ENCODE results near the gene ZBTB20. TPM values are rescaled to one million over a fixed set of nuclear protein-coding genes. Genes with fewer than 3 reads are reported as not detected.
A peak's percentile ranks its signal among the peaks of the same experiment; 100 is the strongest.

The ZBTB20 gene
- total RNA-seq, 4 donors from 2014 or later = 69.9 to 112 (median 80.8) TPM

- H3K27me3 ChIP-seq = no peaks in the 10 kb centered on the region
- TF ChIP-seq, protein P1, sequence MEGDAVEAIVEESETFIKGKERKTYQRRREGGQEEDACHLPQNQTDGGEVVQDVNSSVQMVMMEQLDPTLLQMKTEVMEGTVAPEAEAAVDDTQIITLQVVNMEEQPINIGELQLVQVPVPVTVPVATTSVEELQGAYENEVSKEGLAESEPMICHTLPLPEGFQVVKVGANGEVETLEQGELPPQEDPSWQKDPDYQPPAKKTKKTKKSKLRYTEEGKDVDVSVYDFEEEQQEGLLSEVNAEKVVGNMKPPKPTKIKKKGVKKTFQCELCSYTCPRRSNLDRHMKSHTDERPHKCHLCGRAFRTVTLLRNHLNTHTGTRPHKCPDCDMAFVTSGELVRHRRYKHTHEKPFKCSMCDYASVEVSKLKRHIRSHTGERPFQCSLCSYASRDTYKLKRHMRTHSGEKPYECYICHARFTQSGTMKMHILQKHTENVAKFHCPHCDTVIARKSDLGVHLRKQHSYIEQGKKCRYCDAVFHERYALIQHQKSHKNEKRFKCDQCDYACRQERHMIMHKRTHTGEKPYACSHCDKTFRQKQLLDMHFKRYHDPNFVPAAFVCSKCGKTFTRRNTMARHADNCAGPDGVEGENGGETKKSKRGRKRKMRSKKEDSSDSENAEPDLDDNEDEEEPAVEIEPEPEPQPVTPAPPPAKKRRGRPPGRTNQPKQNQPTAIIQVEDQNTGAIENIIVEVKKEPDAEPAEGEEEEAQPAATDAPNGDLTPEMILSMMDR (IDR thresholded peaks at IDR 0.05) = no peak
- TF ChIP-seq POLR2A (IDR thresholded peaks at IDR 0.05; ENCODE audit: low read depth) (no peak), POLR2AphosphoS5 (IDR thresholded peaks at IDR 0.05) (no peak), EP300 (IDR thresholded peaks at IDR 0.05) (no peak)
- H3K4me3 ChIP-seq = no peak overlapping the region
- 57% methylated on average over 9 of the region's 9 CpGs for WGBS
- intact Hi-C loops (cut with DNase I) = loop anchor here (10.0 kb wide), 1 partner anchor 47 kb away; no protein-coding TSS in a partner anchor
- H3K9me3 ChIP-seq = no peaks in the 10 kb centered on the region
- peak overlapping the region; percentile 17 to 58 (median 44) for H3K27ac ChIP-seq (replicated peaks in 1 of 4)
- DNase-seq (ENCODE audit: extremely low spot score) = no peak
- H3K36me3 ChIP-seq = no peaks in the 10 kb centered on the region
- H3K4me1 ChIP-seq = peaks cover 37 to 63% (median 47%) of the 10 kb centered on the region in 4 donors
Observed at GRCh38 chr3:114411811-114412803, 735.0 kb downstream of the ZBTB20 start.

GRCh38 chr3:114411190-114411668 is 735.9 kb downstream of the ZBTB20 start:
- Histone ChIP-seq H3K36me3 (no peaks in the 10 kb centered on the region), H3K4me3 (no peak overlapping the region), H3K9me3 (no peaks in the 10 kb centered on the region), H3K4me1 (peaks cover 46 to 72% (median 55%) of the 10 kb centered on the region in 4 donors), H3K27me3 (no peaks in the 10 kb centered on the region), H3K27ac (replicated peaks in 1 of 4) (peak overlapping the region; percentile 17 to 58 (median 44))
- DNase-seq (ENCODE audit: extremely low spot score) = no peak
- intact Hi-C loops (cut with DNase I) = loop anchor here (10.0 kb wide), 1 partner anchor 46 kb away; no protein-coding TSS in a partner anchor
- 49% methylated on average over 3 of the region's 3 CpGs for WGBS
- TF ChIP-seq EP300 (IDR thresholded peaks at IDR 0.05) (no peak), POLR2AphosphoS5 (IDR thresholded peaks at IDR 0.05) (no peak), POLR2A (IDR thresholded peaks at IDR 0.05; ENCODE audit: low read depth) (no peak)
- TF ChIP-seq, protein P1 (IDR thresholded peaks at IDR 0.05) = no peak

- no peaks in the 10 kb centered on the region for H3K36me3 ChIP-seq
- H3K4me1 ChIP-seq = peaks cover 58 to 94% (median 77%) of the 10 kb centered on the region in 4 donors
- TF ChIP-seq EP300 (IDR thresholded peaks at IDR 0.05) (no peak), POLR2A (IDR thresholded peaks at IDR 0.05; ENCODE audit: low read depth) (no peak), POLR2AphosphoS5 (IDR thresholded peaks at IDR 0.05) (no peak)
- TF ChIP-seq, protein P1 (IDR thresholded peaks at IDR 0.05) = no peak
- whole genome bisulfite sequencing = 81% methylated on average over 17 of the region's 17 CpGs
- H3K27ac ChIP-seq (replicated peaks in 1 of 4) = peak overlapping the region; percentile 10 to 37 (median 24)
- H3K4me3 ChIP-seq = peak overlapping the region in 1 of 4 donors; percentile 3
- no peaks in the 10 kb centered on the region for H3K9me3 ChIP-seq
- intact Hi-C loops (cut with DNase I) = no loop called here
- no peak for DNase-seq (ENCODE audit: extremely low spot score)
- no peaks in the 10 kb centered on the region for H3K27me3 ChIP-seq
Observed at GRCh38 chr3:114408736-114409670, 738.1 kb downstream of the ZBTB20 start.

GRCh38 chr3:114406922-114407321 is 740.2 kb downstream of the ZBTB20 start:
- TF ChIP-seq POLR2A (IDR thresholded peaks at IDR 0.05; ENCODE audit: low read depth) (no peak), EP300 (IDR thresholded peaks at IDR 0.05) (no peak), POLR2AphosphoS5 (IDR thresholded peaks at IDR 0.05) (no peak)
- TF ChIP-seq, protein P1 (IDR thresholded peaks at IDR 0.05) = no peak
- peaks cover 38 to 76% (median 65%) of the 10 kb centered on the region in 4 donors for H3K4me1 ChIP-seq
- H3K4me3 ChIP-seq = no peak overlapping the region
- no peaks in the 10 kb centered on the region for H3K27me3 ChIP-seq
- no peak for DNase-seq (ENCODE audit: extremely low spot score)
- intact Hi-C loops (cut with DNase I) = no loop called here
- H3K27ac ChIP-seq (replicated peaks in 1 of 4) = no peak overlapping the region
- H3K9me3 ChIP-seq = no peaks in the 10 kb centered on the region
- no peaks in the 10 kb centered on the region for H3K36me3 ChIP-seq
- 91% methylated on average over 3 of the region's 3 CpGs for WGBS

Measured in esophagus muscularis mucosa (tissue), 4 donors.